HUES6 (cell line): ENCODE measurements around the gene BZW2.

Experiments
- H3K27ac ChIP-seq: 2 replicates; pipeline ENCODE4 v1.7.0; 2013; ENCODE audit warnings: low read depth, mild to moderate bottlenecking, low read length, inconsistent platforms
- H3K27me3 ChIP-seq: 2 replicates; pipeline ENCODE4 v1.6.1; 2013; ENCODE audit warnings: low read length; ENCODE audit not compliant: control insufficient read depth, insufficient read depth
- H3K36me3 ChIP-seq: 2 replicates; pipeline ENCODE4 v1.6.1; 2013; ENCODE audit warnings: low read length; ENCODE audit not compliant: control insufficient read depth, insufficient read depth
- H3K4me1 ChIP-seq: 2 replicates; pipeline ENCODE4 v1.6.1; 2013; ENCODE audit warnings: low read length; ENCODE audit not compliant: control insufficient read depth, insufficient read depth
- H3K4me3 ChIP-seq: 2 replicates; pipeline ENCODE4 v1.5.1; 2013; ENCODE audit warnings: low read depth, low read length
- H3K9ac ChIP-seq: one replicate; pipeline ENCODE4 v1.6.1; 2013; ENCODE audit warnings: mild to moderate bottlenecking, low read length
- H3K9me3 ChIP-seq: 2 replicates; pipeline ENCODE4 v1.6.1; 2013; ENCODE audit warnings: low read depth, low read length; ENCODE audit not compliant: control insufficient read depth, insufficient read depth

BZW2 gene

GRCh38 chr7:16721541-16721940, 75.6 kb downstream of the BZW2 start:
- no peaks in the 10 kb centered on the region for H3K36me3 ChIP-seq
- no peaks in the 10 kb centered on the region for H3K9me3 ChIP-seq
- H3K4me3 ChIP-seq, result no peak overlapping the region
- no peaks in the 10 kb centered on the region for H3K27me3 ChIP-seq
- no peaks in the 10 kb centered on the region for H3K4me1 ChIP-seq
- H3K9ac ChIP-seq, result no peak overlapping the region
- H3K27ac ChIP-seq, result no peak overlapping the region

GRCh38 chr7:16724344-16724743, 78.4 kb downstream of the BZW2 start:
- Histone ChIP-seq H3K9ac (no peak overlapping the region), H3K27ac (no peak overlapping the region), H3K4me3 (no peak overlapping the region), H3K27me3 (no peaks in the 10 kb centered on the region), H3K36me3 (no peaks in the 10 kb centered on the region), H3K9me3 (no peaks in the 10 kb centered on the region), H3K4me1 (no peaks in the 10 kb centered on the region)

GRCh38 chr7:16726189-16726588, 80.2 kb downstream of the BZW2 start:
- Histone ChIP-seq H3K4me3 (no peak overlapping the region), H3K36me3 (no peaks in the 10 kb centered on the region), H3K27ac (no peak overlapping the region), H3K27me3 (no peaks in the 10 kb centered on the region), H3K4me1 (no peaks in the 10 kb centered on the region), H3K9ac (no peak overlapping the region), H3K9me3 (no peaks in the 10 kb centered on the region)

GRCh38 chr7:16727736-16728135, 81.8 kb downstream of the BZW2 start:
- Histone ChIP-seq H3K9me3 (no peaks in the 10 kb centered on the region), H3K9ac (no peak overlapping the region), H3K4me3 (no peak overlapping the region), H3K27ac (no peak overlapping the region), H3K4me1 (no peaks in the 10 kb centered on the region), H3K27me3 (no peaks in the 10 kb centered on the region), H3K36me3 (no peaks in the 10 kb centered on the region)

GRCh38 chr7:16728811-16729210, 82.8 kb downstream of the BZW2 start:
- H3K36me3 ChIP-seq, result no peaks in the 10 kb centered on the region
- no peak overlapping the region for H3K4me3 ChIP-seq
- H3K9me3 ChIP-seq, result no peaks in the 10 kb centered on the region
- H3K4me1 ChIP-seq, result no peaks in the 10 kb centered on the region
- H3K27ac ChIP-seq, result no peak overlapping the region
- no peak overlapping the region for H3K9ac ChIP-seq
- no peaks in the 10 kb centered on the region for H3K27me3 ChIP-seq

- Histone ChIP-seq H3K4me1 (no peaks in the 10 kb centered on the region), H3K9ac (no peak overlapping the region), H3K27me3 (no peaks in the 10 kb centered on the region), H3K36me3 (no peaks in the 10 kb centered on the region), H3K27ac (no peak overlapping the region), H3K9me3 (no peaks in the 10 kb centered on the region), H3K4me3 (no peak overlapping the region)
These were observed 83.6 kb downstream of the BZW2 start for GRCh38 chr7:16729541-16729940.

- H3K4me3 ChIP-seq, result no peak overlapping the region
- H3K36me3 ChIP-seq, result no peaks in the 10 kb centered on the region
- no peaks in the 10 kb centered on the region for H3K9me3 ChIP-seq
- no peak overlapping the region for H3K27ac ChIP-seq
- no peak overlapping the region for H3K9ac ChIP-seq
- no peaks in the 10 kb centered on the region for H3K27me3 ChIP-seq
- no peaks in the 10 kb centered on the region for H3K4me1 ChIP-seq
These were observed 85.0 kb downstream of the BZW2 start for GRCh38 chr7:16730937-16731336.

GRCh38 chr7:16732828-16733227, 86.8 kb downstream of the BZW2 start:
- Histone ChIP-seq H3K4me1 (peaks cover 8% of the 10 kb centered on the region; the same call in 1 of the 2 replicates), H3K27me3 (no peaks in the 10 kb centered on the region), H3K4me3 (no peak overlapping the region)

GRCh38 chr7:16734148-16734726, 88.3 kb downstream of the BZW2 start:
- H3K36me3 ChIP-seq, result no peaks in the 10 kb centered on the region
- H3K9me3 ChIP-seq, result no peaks in the 10 kb centered on the region
- peaks cover 11% of the 10 kb centered on the region; the same call in 1 of the 2 replicates for H3K4me1 ChIP-seq
- no peak overlapping the region for H3K27ac ChIP-seq
- no peak overlapping the region for H3K9ac ChIP-seq
- H3K27me3 ChIP-seq, result no peaks in the 10 kb centered on the region
- no peak overlapping the region for H3K4me3 ChIP-seq

More at GRCh38 chr7:16732828-16733227, 86.8 kb downstream of the BZW2 start:
- Histone ChIP-seq H3K36me3 (no peaks in the 10 kb centered on the region), H3K9ac (no peak overlapping the region), H3K9me3 (no peaks in the 10 kb centered on the region), H3K27ac (no peak overlapping the region)

- Histone ChIP-seq H3K9ac (no peak overlapping the region), H3K27me3 (no peaks in the 10 kb centered on the region), H3K4me1 (peaks cover 11% of the 10 kb centered on the region; the same call in 1 of the 2 replicates), H3K36me3 (no peaks in the 10 kb centered on the region), H3K27ac (no peak overlapping the region), H3K9me3 (no peaks in the 10 kb centered on the region), H3K4me3 (no peak overlapping the region)
These were observed 89.0 kb downstream of the BZW2 start for GRCh38 chr7:16735020-16735419.

- Histone ChIP-seq H3K9me3 (no peaks in the 10 kb centered on the region), H3K9ac (no peak overlapping the region), H3K27me3 (no peaks in the 10 kb centered on the region), H3K36me3 (no peaks in the 10 kb centered on the region), H3K4me1 (peaks cover 11% of the 10 kb centered on the region; the same call in 1 of the 2 replicates), H3K27ac (no peak overlapping the region), H3K4me3 (no peak overlapping the region)
These were observed 92.2 kb downstream of the BZW2 start for GRCh38 chr7:16738011-16738688.
